ENCODE measurements around the gene AFAP1. TPM values are rescaled to one million over a fixed set of nuclear protein-coding genes. Genes with fewer than 3 reads are reported as not detected.
A peak's percentile ranks its signal among the peaks of the same experiment; 100 is the strongest.

The AFAP1 gene
- total RNA-seq, 1 donor from 2014 or later: 67.9 TPM

GRCh38 chr4:7877176-7877575 is 62.5 kb downstream of the AFAP1 start:
- Histone ChIP-seq H3K9ac (ENCODE audit: low read length) (peak overlapping the region; percentile 59), H3K9me3 (ENCODE audit: insufficient read depth, low read depth, low read length) (no peaks in the 10 kb centered on the region), H3K79me2 (ENCODE audit: insufficient read depth, low read length) (peaks cover 96% of the 10 kb centered on the region), H4K20me1 (ENCODE audit: insufficient read depth, low read length) (peaks cover 30% of the 10 kb centered on the region), H3K4me2 (ENCODE audit: low read length) (peak overlapping the region; percentile 74), H2AFZ (ENCODE audit: low read depth, low read length) (no peak overlapping the region), H3K36me3 (ENCODE audit: insufficient read depth, low read length) (peaks cover 2% of the 10 kb centered on the region), H3K4me3 (ENCODE audit: insufficient read depth, low read depth, low read length) (no peak overlapping the region), H3K27me3 (ENCODE audit: insufficient read depth, low read length) (no peaks in the 10 kb centered on the region), H3K4me1 (ENCODE audit: insufficient read depth, low read length) (peaks cover 57% of the 10 kb centered on the region), H3K27ac (ENCODE audit: low read depth, low read length) (peak overlapping the region; percentile 58)
- Mint-ChIP-seq H3K27ac (ENCODE audit: unreplicated experiment) (no peak overlapping the region), H3K27me3 (ENCODE audit: low read depth, unreplicated experiment) (no peaks in the 10 kb centered on the region), H3K36me3 (ENCODE audit: low read depth, unreplicated experiment) (peaks cover 9% of the 10 kb centered on the region), H3K4me3 (ENCODE audit: unreplicated experiment) (no peak overlapping the region), H3K9me3 (ENCODE audit: unreplicated experiment) (peaks cover 3% of the 10 kb centered on the region), H3K4me1 (ENCODE audit: low read depth, unreplicated experiment) (peaks cover 75% of the 10 kb centered on the region)
- TF ChIP-seq CTCF (IDR thresholded peaks at IDR 0.05; ENCODE audit: insufficient read depth, low read depth, low read length) (no peak), EZH2 (IDR thresholded peaks at IDR 0.05; ENCODE audit: insufficient read depth, low read length) (no peak)
- DNase-seq (ENCODE audit: low read depth) (no peak), FAIRE-seq (no peak)

- Mint-ChIP-seq H3K9me3 (ENCODE audit: unreplicated experiment) (peaks cover 3% of the 10 kb centered on the region), H3K4me1 (ENCODE audit: low read depth, unreplicated experiment) (peaks cover 77% of the 10 kb centered on the region), H3K36me3 (ENCODE audit: low read depth, unreplicated experiment) (peaks cover 14% of the 10 kb centered on the region), H3K4me3 (ENCODE audit: unreplicated experiment) (peak overlapping the region; percentile 47), H3K27me3 (ENCODE audit: low read depth, unreplicated experiment) (no peaks in the 10 kb centered on the region), H3K27ac (ENCODE audit: unreplicated experiment) (peak overlapping the region; percentile 9)
- Histone ChIP-seq H3K4me3 (ENCODE audit: insufficient read depth, low read depth, low read length) (peak overlapping the region; percentile 13), H3K9me3 (ENCODE audit: insufficient read depth, low read depth, low read length) (no peaks in the 10 kb centered on the region), H3K4me2 (ENCODE audit: low read length) (peak overlapping the region; percentile 74), H3K79me2 (ENCODE audit: insufficient read depth, low read length) (peaks cover 96% of the 10 kb centered on the region), H3K27ac (ENCODE audit: low read depth, low read length) (peak overlapping the region; percentile 58), H2AFZ (ENCODE audit: low read depth, low read length) (no peak overlapping the region), H3K9ac (ENCODE audit: low read length) (peak overlapping the region; percentile 59), H3K27me3 (ENCODE audit: insufficient read depth, low read length) (no peaks in the 10 kb centered on the region), H3K4me1 (ENCODE audit: insufficient read depth, low read length) (peaks cover 65% of the 10 kb centered on the region), H4K20me1 (ENCODE audit: insufficient read depth, low read length) (peaks cover 33% of the 10 kb centered on the region), H3K36me3 (ENCODE audit: insufficient read depth, low read length) (peaks cover 7% of the 10 kb centered on the region)
- DNase-seq (ENCODE audit: low read depth) (peak; percentile 74), FAIRE-seq (peak; percentile 52)
- TF ChIP-seq CTCF (IDR thresholded peaks at IDR 0.05; ENCODE audit: insufficient read depth, low read depth, low read length) (peak; percentile 37), EZH2 (IDR thresholded peaks at IDR 0.05; ENCODE audit: insufficient read depth, low read length) (no peak)
Measured at GRCh38 chr4:7876201-7876875, 63.3 kb downstream of the AFAP1 start.

- Mint-ChIP-seq H3K9me3 (ENCODE audit: unreplicated experiment) (peaks cover 3% of the 10 kb centered on the region), H3K4me1 (ENCODE audit: low read depth, unreplicated experiment) (peaks cover 71% of the 10 kb centered on the region), H3K27ac (ENCODE audit: unreplicated experiment) (no peak overlapping the region), H3K4me3 (ENCODE audit: unreplicated experiment) (no peak overlapping the region), H3K36me3 (ENCODE audit: low read depth, unreplicated experiment) (peaks cover 23% of the 10 kb centered on the region), H3K27me3 (ENCODE audit: low read depth, unreplicated experiment) (no peaks in the 10 kb centered on the region)
- Histone ChIP-seq H3K9me3 (ENCODE audit: insufficient read depth, low read depth, low read length) (no peaks in the 10 kb centered on the region), H3K27ac (ENCODE audit: low read depth, low read length) (no peak overlapping the region), H3K4me2 (ENCODE audit: low read length) (no peak overlapping the region), H3K36me3 (ENCODE audit: insufficient read depth, low read length) (peaks cover 21% of the 10 kb centered on the region), H3K27me3 (ENCODE audit: insufficient read depth, low read length) (no peaks in the 10 kb centered on the region), H3K4me1 (ENCODE audit: insufficient read depth, low read length) (peaks cover 59% of the 10 kb centered on the region), H3K79me2 (ENCODE audit: insufficient read depth, low read length) (peaks cover 99% of the 10 kb centered on the region), H3K4me3 (ENCODE audit: insufficient read depth, low read depth, low read length) (no peak overlapping the region), H4K20me1 (ENCODE audit: insufficient read depth, low read length) (peaks cover 30% of the 10 kb centered on the region), H3K9ac (ENCODE audit: low read length) (no peak overlapping the region), H2AFZ (ENCODE audit: low read depth, low read length) (no peak overlapping the region)
- DNase-seq (ENCODE audit: low read depth) (no peak), FAIRE-seq (no peak)
- TF ChIP-seq CTCF (IDR thresholded peaks at IDR 0.05; ENCODE audit: insufficient read depth, low read depth, low read length) (no peak), EZH2 (IDR thresholded peaks at IDR 0.05; ENCODE audit: insufficient read depth, low read length) (no peak)
Measured at GRCh38 chr4:7874838-7875237, 64.8 kb downstream of the AFAP1 start.

All from astrocyte (in vitro differentiated cells and primary cell).